CD14-positive monocyte (primary cell): ENCODE data around the gene MYO7B. TPM values are rescaled to one million over a fixed set of nuclear protein-coding genes. Genes with fewer than 3 reads are reported as not detected.

Source experiments
- DNase-seq, 3 donors: peaks; one replicate each; pipeline ENCODE4 v3.0.0-alpha.2; 2011 to 2022
- H2AFZ ChIP-seq: 2 replicates; pipeline ENCODE4 v1.6.0; 2012; ENCODE audit warnings: mild to moderate bottlenecking, low read depth, low read length, inconsistent platforms; ENCODE audit not compliant: insufficient read depth, poor library complexity, severe bottlenecking
- H3K27ac ChIP-seq, 2 donors: 1 replicate in 1 of 2; 2 replicates in 1 of 2; pipeline ENCODE4 v1.5.1; 2012 to 2013; ENCODE audit warnings: low read length in 2 of 2, control low read depth in 1 of 2, inconsistent platforms in 1 of 2, low read depth in 1 of 2, mild to moderate bottlenecking in 1 of 2
- H3K27me3 ChIP-seq, 2 donors: one replicate each; pipeline versions ENCODE4 v1.6.0 to v1.6.1; 2011 to 2013; ENCODE audit warnings: low read length in 2 of 2; ENCODE audit not compliant: control insufficient read depth in 2 of 2, insufficient read depth in 2 of 2
- H3K36me3 ChIP-seq, 2 donors: replicated peaks in 1 of 2; 1 replicate in 1 of 2; 2 replicates in 1 of 2; pipeline versions ENCODE4 v1.5.1 to v1.6.1; 2012 to 2013; ENCODE audit warnings: low read length in 2 of 2, control low read depth in 1 of 2, inconsistent platforms in 1 of 2, mild to moderate bottlenecking in 1 of 2; ENCODE audit not compliant: insufficient read depth in 2 of 2, control insufficient read depth in 1 of 2
- H3K4me1 ChIP-seq, 2 donors: 1 replicate in 1 of 2; 2 replicates in 1 of 2; pipeline versions ENCODE4 v1.5.1 to v1.6.1; 2012 to 2013; ENCODE audit warnings: low read length in 2 of 2, control low read depth in 1 of 2, inconsistent platforms in 1 of 2, mild to moderate bottlenecking in 1 of 2, moderate library complexity in 1 of 2; ENCODE audit not compliant: insufficient read depth in 2 of 2, control insufficient read depth in 1 of 2
- H3K4me2 ChIP-seq: replicated peaks from 2 replicates; pipeline ENCODE3; 2012; ENCODE audit warnings: low read length, moderate library complexity, mild to moderate bottlenecking; ENCODE audit not compliant: poor library complexity, severe bottlenecking; ENCODE audit errors: extremely low read depth
- H3K4me3 ChIP-seq, 3 experiments: fragments of 200-600 bp in 1 of 3; sonication (generic) in 1 of 3; replicated peaks in 1 of 3; 1 replicate in 2 of 3; 2 replicates in 1 of 3; pipeline ENCODE4 v1.5.1; 2011 to 2013; ENCODE audit warnings: low read length in 3 of 3, mild to moderate bottlenecking in 3 of 3, control low read depth in 2 of 3, low read depth in 2 of 3, inconsistent platforms in 1 of 3, moderate library complexity in 1 of 3
- H3K79me2 ChIP-seq: 2 replicates; pipeline ENCODE4 v1.6.0; 2012; ENCODE audit warnings: mild to moderate bottlenecking, control low read depth, inconsistent platforms, low read length, moderate library complexity; ENCODE audit not compliant: insufficient read depth
- H3K9ac ChIP-seq: 2 replicates; pipeline ENCODE4 v1.6.0; 2017; ENCODE audit warnings: low read length, mild to moderate bottlenecking; ENCODE audit not compliant: insufficient read depth, poor library complexity, severe bottlenecking
- H3K9me3 ChIP-seq, 2 donors: replicated peaks in 1 of 2; 1 replicate in 1 of 2; 2 replicates in 1 of 2; pipeline versions ENCODE4 v1.5.1 to v1.6.1; 2012 to 2013; ENCODE audit warnings: low read length in 2 of 2, control low read depth in 1 of 2; ENCODE audit not compliant: control insufficient read depth in 1 of 2, insufficient read depth in 1 of 2
- H4K20me1 ChIP-seq: 2 replicates; pipeline ENCODE4 v1.6.0; 2012; ENCODE audit warnings: mild to moderate bottlenecking, low read length, control low read depth, moderate library complexity; ENCODE audit not compliant: insufficient read depth
- H3K27ac Mint-ChIP-seq, 7 donors: one replicate each; pipeline ENCODE4 v1.8.0; 2020; ENCODE audit warnings: mild to moderate bottlenecking in 7 of 7, mixed read lengths in 7 of 7, moderate library complexity in 6 of 7, inconsistent platforms in 2 of 7
- H3K27me3 Mint-ChIP-seq, 3 donors: one replicate each; pipeline ENCODE4 v1.8.0; 2021 to 2022; ENCODE audit warnings: low read depth in 3 of 3, mild to moderate bottlenecking in 3 of 3, mixed read lengths in 3 of 3, moderate library complexity in 3 of 3, inconsistent platforms in 1 of 3
- H3K36me3 Mint-ChIP-seq, 2 donors: one replicate each; pipeline ENCODE4 v1.8.0; 2020; ENCODE audit warnings: mixed read lengths in 2 of 2, inconsistent platforms in 1 of 2, mild to moderate bottlenecking in 1 of 2
- H3K4me1 Mint-ChIP-seq: one replicate; pipeline ENCODE4 v1.8.0; 2020; ENCODE audit warnings: mild to moderate bottlenecking, mixed read lengths
- H3K4me3 Mint-ChIP-seq, 2 donors: one replicate each; pipeline ENCODE4 v1.8.0; 2020; ENCODE audit warnings: mild to moderate bottlenecking in 2 of 2, mixed read lengths in 2 of 2, moderate library complexity in 1 of 2
- H3K9me3 Mint-ChIP-seq, 7 donors: one replicate each; pipeline ENCODE4 v1.8.0; 2020 to 2022; ENCODE audit warnings: mixed read lengths in 7 of 7, mild to moderate bottlenecking in 6 of 7, moderate library complexity in 6 of 7, inconsistent platforms in 2 of 7
- WGBS: methylation state at CpG from one replicate; pipeline ENCODE4 v1.1.5; 2013; ENCODE audit warnings: missing lambda C conversion rate; ENCODE audit not compliant: insufficient coverage; 5-methylcytosine and 5-hydroxymethylcytosine counted together
- intact Hi-C, 2 donors: fragments of 100-400 bp; cut with micrococcal nuclease; formaldehyde crosslinking; loops; one replicate each; pipeline versions ENCODE4 v1.15.0 to v1.15.1; 2023
- polyA plus RNA-seq, 3 donors: library from polyadenylated mRNA; depleted of rRNA in 1 of 3; unstranded in 2 of 3; stranded (reverse) in 1 of 3; fragments of 300-500 nt in 2 of 3; fragments of >200 nt in 1 of 3; fragmentation: Illumina TruSeq in 2 of 3; gene quantifications; 1 replicate in 2 of 3; 2 replicates in 1 of 3; pipeline ENCODE4 v1.2.3, GENCODE V29; 2012 to 2021
- TF ChIP-seq, protein P1 (sequence below): fragments of 200-600 bp; IDR thresholded peaks from one replicate; pipeline ENCODE4 v1.8.0; 2022; ENCODE audit warnings: antibody characterized with exemption, mild to moderate bottlenecking

Gene MYO7B
- polyA plus RNA-seq, 3 donors = 7.3 to 9.8 (median 9.0) TPM

DNA sequence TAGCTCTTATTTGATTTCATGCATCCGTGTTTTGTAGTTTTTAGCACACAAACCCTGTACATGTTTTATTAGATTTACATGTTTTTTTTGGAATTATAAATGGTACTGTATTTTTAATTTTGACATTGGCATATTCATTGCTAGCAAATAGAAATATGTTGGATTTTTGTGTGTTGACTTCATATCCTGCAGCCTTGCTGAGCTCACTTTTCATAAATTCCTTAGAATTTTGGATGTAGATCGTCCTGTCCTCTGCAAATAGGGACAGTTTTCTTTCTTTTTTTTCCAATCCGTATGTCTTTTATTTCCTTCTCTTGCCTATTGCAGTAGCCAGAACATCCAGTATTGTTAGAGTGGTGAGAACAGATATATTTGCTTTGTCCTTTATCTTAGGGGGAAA, 63.7 kb downstream of the MYO7B start:
- no peaks in the 10 kb centered on the region for H3K36me3 Mint-ChIP-seq
- H3K36me3 ChIP-seq = no peaks in the 10 kb centered on the region
- H4K20me1 ChIP-seq = no peaks in the 10 kb centered on the region
- DNase-seq = no peak
- WGBS = no CpG with 5 or more reads among the region's 3 CpGs
- H3K27me3 Mint-ChIP-seq = no peaks in the 10 kb centered on the region
- no peaks in the 10 kb centered on the region for H3K27me3 ChIP-seq
- no peaks in the 10 kb centered on the region for H3K4me1 ChIP-seq
- H3K27ac Mint-ChIP-seq = no peak overlapping the region
- no peak overlapping the region for H3K4me3 Mint-ChIP-seq
- TF ChIP-seq, protein P1, sequence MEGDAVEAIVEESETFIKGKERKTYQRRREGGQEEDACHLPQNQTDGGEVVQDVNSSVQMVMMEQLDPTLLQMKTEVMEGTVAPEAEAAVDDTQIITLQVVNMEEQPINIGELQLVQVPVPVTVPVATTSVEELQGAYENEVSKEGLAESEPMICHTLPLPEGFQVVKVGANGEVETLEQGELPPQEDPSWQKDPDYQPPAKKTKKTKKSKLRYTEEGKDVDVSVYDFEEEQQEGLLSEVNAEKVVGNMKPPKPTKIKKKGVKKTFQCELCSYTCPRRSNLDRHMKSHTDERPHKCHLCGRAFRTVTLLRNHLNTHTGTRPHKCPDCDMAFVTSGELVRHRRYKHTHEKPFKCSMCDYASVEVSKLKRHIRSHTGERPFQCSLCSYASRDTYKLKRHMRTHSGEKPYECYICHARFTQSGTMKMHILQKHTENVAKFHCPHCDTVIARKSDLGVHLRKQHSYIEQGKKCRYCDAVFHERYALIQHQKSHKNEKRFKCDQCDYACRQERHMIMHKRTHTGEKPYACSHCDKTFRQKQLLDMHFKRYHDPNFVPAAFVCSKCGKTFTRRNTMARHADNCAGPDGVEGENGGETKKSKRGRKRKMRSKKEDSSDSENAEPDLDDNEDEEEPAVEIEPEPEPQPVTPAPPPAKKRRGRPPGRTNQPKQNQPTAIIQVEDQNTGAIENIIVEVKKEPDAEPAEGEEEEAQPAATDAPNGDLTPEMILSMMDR = no peak
- H3K4me3 ChIP-seq = no peak overlapping the region
- H3K27ac ChIP-seq = no peak overlapping the region
- peaks cover 2 to 7% of the 10 kb centered on the region in 2 donors for H3K9me3 ChIP-seq
- H3K4me2 ChIP-seq = no peak overlapping the region
- H3K9ac ChIP-seq = no peak overlapping the region
- H2AFZ ChIP-seq = no peak overlapping the region
- peaks cover 0 to 12% (median 8%) of the 10 kb centered on the region in 7 donors for H3K9me3 Mint-ChIP-seq
- intact Hi-C loops = no loop called here
- H3K79me2 ChIP-seq = no peaks in the 10 kb centered on the region
- H3K4me1 Mint-ChIP-seq = no peaks in the 10 kb centered on the region

DNA sequence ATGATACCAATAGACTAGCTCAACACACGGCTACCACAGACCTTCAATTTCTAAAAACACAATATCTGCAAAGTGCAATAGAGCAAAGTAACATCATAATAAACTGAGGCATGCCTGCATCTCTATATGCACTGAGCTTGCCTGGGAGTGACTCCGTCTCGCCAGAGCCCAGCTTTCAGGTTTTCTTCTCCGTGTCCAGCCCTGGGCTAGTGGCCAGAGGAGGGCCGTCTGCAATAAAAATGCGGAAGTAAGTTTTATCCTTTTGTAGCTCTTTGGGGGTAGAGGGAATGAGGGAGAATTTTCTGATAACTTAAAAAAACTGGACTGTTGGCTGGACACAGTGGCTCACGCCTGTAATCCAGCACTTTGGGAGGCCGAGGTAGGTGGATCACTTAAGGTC, 69.5 kb downstream of the MYO7B start:
- Histone ChIP-seq H4K20me1 (no peaks in the 10 kb centered on the region), H3K4me1 (no peaks in the 10 kb centered on the region), H3K27me3 (no peaks in the 10 kb centered on the region), H3K9ac (no peak overlapping the region), H3K4me2 (no peak overlapping the region), H3K36me3 (no peaks in the 10 kb centered on the region), H3K27ac (no peak overlapping the region), H3K9me3 (peaks cover 2 to 7% of the 10 kb centered on the region in 2 donors), H3K79me2 (no peaks in the 10 kb centered on the region), H3K4me3 (no peak overlapping the region), H2AFZ (no peak overlapping the region)
- Mint-ChIP-seq H3K9me3 (peaks cover 0 to 12% (median 8%) of the 10 kb centered on the region in 7 donors), H3K4me3 (no peak overlapping the region), H3K27me3 (peaks cover 0 to 2% (median 1%) of the 10 kb centered on the region in 3 donors), H3K4me1 (no peaks in the 10 kb centered on the region), H3K36me3 (no peaks in the 10 kb centered on the region), H3K27ac (no peak overlapping the region)
- WGBS = 94% methylated on average over 6 of the region's 8 CpGs
- DNase-seq = no peak
- TF ChIP-seq, protein P1 = no peak
- intact Hi-C loops = no loop called here
